ENCODE data around the gene CLCN2.

CLCN2 gene

GRCh38 chr3:184316792-184317191, 44.6 kb downstream of the CLCN2 start:
- peak overlapping the region; percentile 94 for H3K27ac ChIP-seq (ENCODE audit: poor library complexity, severe bottlenecking)
- peaks cover 17% of the 10 kb centered on the region for H3K4me1 ChIP-seq (ENCODE audit: insufficient read depth, poor library complexity, severe bottlenecking)
- peaks cover 57% of the 10 kb centered on the region for H3K36me3 ChIP-seq (ENCODE audit: low read depth)

GRCh38 chr3:184315871-184316661, 45.3 kb downstream of the CLCN2 start:
- H3K9me3 ChIP-seq (ENCODE audit: severe bottlenecking) = no peaks in the 10 kb centered on the region
- H3K36me3 ChIP-seq (ENCODE audit: low read depth) = peaks cover 50% of the 10 kb centered on the region
- peak overlapping the region; percentile 97 for H3K4me3 ChIP-seq (ENCODE audit: severe bottlenecking)
- ATAC-seq (ENCODE audit: low read depth) (no peak), DNase-seq (ENCODE audit: low spot score) (no peak)
- peak overlapping the region; percentile 94 for H3K27ac ChIP-seq (ENCODE audit: poor library complexity, severe bottlenecking)
- TF ChIP-seq CTCF (IDR thresholded peaks at IDR 0.05; ENCODE audit: poor library complexity, severe bottlenecking) = no peak
- peaks cover 17% of the 10 kb centered on the region for H3K4me1 ChIP-seq (ENCODE audit: insufficient read depth, poor library complexity, severe bottlenecking)
- no peaks in the 10 kb centered on the region for H3K27me3 ChIP-seq (ENCODE audit: insufficient read depth, poor library complexity, severe bottlenecking)

More at GRCh38 chr3:184316792-184317191, 44.6 kb downstream of the CLCN2 start:
- H3K4me3 ChIP-seq (ENCODE audit: severe bottlenecking) = no peak overlapping the region
- ATAC-seq (ENCODE audit: low read depth) (no peak), DNase-seq (ENCODE audit: low spot score) (no peak)
- no peaks in the 10 kb centered on the region for H3K9me3 ChIP-seq (ENCODE audit: severe bottlenecking)
- no peak for TF ChIP-seq CTCF (IDR thresholded peaks at IDR 0.05; ENCODE audit: poor library complexity, severe bottlenecking)
- no peaks in the 10 kb centered on the region for H3K27me3 ChIP-seq (ENCODE audit: insufficient read depth, poor library complexity, severe bottlenecking)

- Histone ChIP-seq H3K36me3 (ENCODE audit: low read depth) (peaks cover 45% of the 10 kb centered on the region), H3K9me3 (ENCODE audit: severe bottlenecking) (no peaks in the 10 kb centered on the region), H3K27ac (ENCODE audit: poor library complexity, severe bottlenecking) (peak overlapping the region; percentile 94), H3K27me3 (ENCODE audit: insufficient read depth, poor library complexity, severe bottlenecking) (no peaks in the 10 kb centered on the region), H3K4me1 (ENCODE audit: insufficient read depth, poor library complexity, severe bottlenecking) (peaks cover 16% of the 10 kb centered on the region), H3K4me3 (ENCODE audit: severe bottlenecking) (peak overlapping the region; percentile 97)
- DNase-seq (ENCODE audit: low spot score) (no peak), ATAC-seq (ENCODE audit: low read depth) (no peak)
- TF ChIP-seq CTCF (IDR thresholded peaks at IDR 0.05; ENCODE audit: poor library complexity, severe bottlenecking) = no peak
Observed at GRCh38 chr3:184315543-184315867, 45.9 kb downstream of the CLCN2 start.

GRCh38 chr3:184314700-184315542, 46.5 kb downstream of the CLCN2 start:
- Histone ChIP-seq H3K36me3 (ENCODE audit: low read depth) (peaks cover 40% of the 10 kb centered on the region), H3K4me1 (ENCODE audit: insufficient read depth, poor library complexity, severe bottlenecking) (peaks cover 12% of the 10 kb centered on the region), H3K9me3 (ENCODE audit: severe bottlenecking) (no peaks in the 10 kb centered on the region), H3K27ac (ENCODE audit: poor library complexity, severe bottlenecking) (peak overlapping the region; percentile 94), H3K27me3 (ENCODE audit: insufficient read depth, poor library complexity, severe bottlenecking) (no peaks in the 10 kb centered on the region), H3K4me3 (ENCODE audit: severe bottlenecking) (peak overlapping the region; percentile 97)
- DNase-seq (ENCODE audit: low spot score) (no peak), ATAC-seq (ENCODE audit: low read depth) (peak; percentile 18)
- TF ChIP-seq CTCF (IDR thresholded peaks at IDR 0.05; ENCODE audit: poor library complexity, severe bottlenecking) = no peak

Data from RWPE2 (cell line).